Endodermal cell (in vitro differentiated cells): ENCODE results near the gene EYA2. TPM values are rescaled to one million over a fixed set of nuclear protein-coding genes. Genes with fewer than 3 reads are reported as not detected.

Source experiments
- DNase-seq: peaks from one replicate; pipeline ENCODE4 v3.0.0-alpha.2; 2017
- H3K27ac ChIP-seq: 2 replicates; pipeline ENCODE4 v1.5.1; 2013; ENCODE audit warnings: mild to moderate bottlenecking, low read depth, low read length, moderate library complexity
- H3K27me3 ChIP-seq: 2 replicates; pipeline ENCODE4 v1.6.1; 2013; ENCODE audit warnings: mild to moderate bottlenecking, low read length, moderate library complexity; ENCODE audit not compliant: insufficient read depth, control insufficient read depth, poor library complexity, severe bottlenecking
- H3K36me3 ChIP-seq: 2 replicates; pipeline ENCODE4 v1.7.0; 2013; ENCODE audit warnings: mild to moderate bottlenecking, low read length, moderate library complexity; ENCODE audit not compliant: control insufficient read depth, insufficient read depth
- H3K4me1 ChIP-seq: one replicate; pipeline ENCODE4 v1.7.0; 2013; ENCODE audit warnings: low read length; ENCODE audit not compliant: control insufficient read depth, insufficient read depth
- H3K4me3 ChIP-seq: 2 replicates; pipeline ENCODE4 v1.5.1; 2013; ENCODE audit warnings: mild to moderate bottlenecking, low read length, moderate library complexity
- H3K9ac ChIP-seq: 2 replicates; pipeline ENCODE4 v1.6.1; 2013; ENCODE audit warnings: mild to moderate bottlenecking, low read length, moderate library complexity; ENCODE audit not compliant: poor library complexity, severe bottlenecking; ENCODE audit errors: extremely low read depth
- H3K9me3 ChIP-seq: 2 replicates; pipeline ENCODE4 v1.6.1; 2013; ENCODE audit warnings: mild to moderate bottlenecking, low read length, moderate library complexity; ENCODE audit not compliant: control insufficient read depth
- H3K27ac Mint-ChIP-seq: 2 replicates; pipeline ENCODE4 v1.8.0; 2020; ENCODE audit warnings: mixed read lengths
- H3K27me3 Mint-ChIP-seq: 2 replicates; pipeline ENCODE4 v1.8.0; 2021; ENCODE audit warnings: mild to moderate bottlenecking, mixed read lengths; ENCODE audit not compliant: insufficient read depth
- H3K36me3 Mint-ChIP-seq: 2 replicates; pipeline ENCODE4 v1.8.0; 2020; ENCODE audit warnings: low read depth, mixed read lengths
- H3K4me1 Mint-ChIP-seq: 2 replicates; pipeline ENCODE4 v1.8.0; 2020; ENCODE audit warnings: mixed read lengths
- H3K4me3 Mint-ChIP-seq: 2 replicates; pipeline ENCODE4 v1.8.0; 2020; ENCODE audit warnings: mild to moderate bottlenecking, moderate library complexity, mixed read lengths
- H3K9me3 Mint-ChIP-seq: 2 replicates; pipeline ENCODE4 v1.8.0; 2020; ENCODE audit warnings: mild to moderate bottlenecking, mixed read lengths
- WGBS, 2 experiments: methylation state at CpG; one replicate each; pipeline versions ENCODE4 v1.1.5 to v1.1.7; 2013; ENCODE audit warnings: missing lambda C conversion rate in 2 of 2, mixed read lengths in 1 of 2; ENCODE audit not compliant: insufficient coverage in 1 of 2, insufficient read length in 1 of 2; 5-methylcytosine and 5-hydroxymethylcytosine counted together
- total RNA-seq, 2 donors: library from RNA; stranded (reverse); fragmentation: NEBNext Ultra II Directional in 1 of 2; extraction: Animal tissue kit (Norgen Biotek cat#: 25700) in 1 of 2; gene quantifications; 2 replicates in 1 of 2; 3 replicates in 1 of 2; pipeline ENCODE4 v1.2.1, GENCODE V29; 2021
- TF ChIP-seq, protein P1 (sequence below): fragments of 200-600 bp; sonication (generic); conservative IDR thresholded peaks from 2 replicates; pipeline ENCODE4 v1.5.0; 2021; ENCODE audit warnings: antibody characterized with exemption, mild to moderate bottlenecking

EYA2 gene
- total RNA-seq, 2 donors from 2014 or later: 9.1 to 18.0 TPM

DNA sequence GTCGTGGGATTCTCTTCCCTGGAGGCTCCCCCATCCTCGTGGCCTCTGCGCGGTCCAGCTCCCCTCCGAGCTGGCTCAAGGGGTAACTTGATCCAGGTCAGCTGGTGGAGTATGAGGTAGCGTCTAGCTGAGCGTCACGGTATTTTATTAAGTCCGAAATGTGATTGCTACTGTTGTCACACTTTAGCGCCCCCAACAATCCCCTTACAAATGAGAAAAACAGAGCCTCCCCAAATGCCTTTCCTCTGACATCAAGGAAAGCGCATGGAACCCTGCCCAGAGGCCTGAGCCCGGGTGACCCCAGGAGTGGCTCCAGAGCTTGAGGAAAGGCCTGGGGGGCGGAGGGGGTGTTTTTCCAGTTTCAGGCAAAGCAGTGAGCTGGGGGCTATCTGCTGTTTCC is 269.5 kb downstream of the EYA2 start:
- TF ChIP-seq, protein P1, sequence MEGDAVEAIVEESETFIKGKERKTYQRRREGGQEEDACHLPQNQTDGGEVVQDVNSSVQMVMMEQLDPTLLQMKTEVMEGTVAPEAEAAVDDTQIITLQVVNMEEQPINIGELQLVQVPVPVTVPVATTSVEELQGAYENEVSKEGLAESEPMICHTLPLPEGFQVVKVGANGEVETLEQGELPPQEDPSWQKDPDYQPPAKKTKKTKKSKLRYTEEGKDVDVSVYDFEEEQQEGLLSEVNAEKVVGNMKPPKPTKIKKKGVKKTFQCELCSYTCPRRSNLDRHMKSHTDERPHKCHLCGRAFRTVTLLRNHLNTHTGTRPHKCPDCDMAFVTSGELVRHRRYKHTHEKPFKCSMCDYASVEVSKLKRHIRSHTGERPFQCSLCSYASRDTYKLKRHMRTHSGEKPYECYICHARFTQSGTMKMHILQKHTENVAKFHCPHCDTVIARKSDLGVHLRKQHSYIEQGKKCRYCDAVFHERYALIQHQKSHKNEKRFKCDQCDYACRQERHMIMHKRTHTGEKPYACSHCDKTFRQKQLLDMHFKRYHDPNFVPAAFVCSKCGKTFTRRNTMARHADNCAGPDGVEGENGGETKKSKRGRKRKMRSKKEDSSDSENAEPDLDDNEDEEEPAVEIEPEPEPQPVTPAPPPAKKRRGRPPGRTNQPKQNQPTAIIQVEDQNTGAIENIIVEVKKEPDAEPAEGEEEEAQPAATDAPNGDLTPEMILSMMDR: no peak
- no peak overlapping the region for H3K9ac ChIP-seq
- peaks cover 3% of the 10 kb centered on the region for H3K4me1 Mint-ChIP-seq
- H3K4me3 Mint-ChIP-seq: no peak overlapping the region
- H3K4me1 ChIP-seq: no peaks in the 10 kb centered on the region
- peaks cover 12% of the 10 kb centered on the region for H3K27me3 Mint-ChIP-seq
- H3K36me3 Mint-ChIP-seq: peaks cover 20% of the 10 kb centered on the region
- H3K9me3 ChIP-seq: no peaks in the 10 kb centered on the region
- H3K27ac Mint-ChIP-seq: no peak overlapping the region
- H3K27me3 ChIP-seq: no peaks in the 10 kb centered on the region
- WGBS, 2 experiments: 98 to 99% methylated on average over 9 to 13 of the region's 13 CpGs
- peaks cover 6% of the 10 kb centered on the region for H3K36me3 ChIP-seq
- no peak overlapping the region for H3K4me3 ChIP-seq
- no peak for DNase-seq
- H3K9me3 Mint-ChIP-seq: peaks cover 4% of the 10 kb centered on the region
- no peak overlapping the region for H3K27ac ChIP-seq

DNA sequence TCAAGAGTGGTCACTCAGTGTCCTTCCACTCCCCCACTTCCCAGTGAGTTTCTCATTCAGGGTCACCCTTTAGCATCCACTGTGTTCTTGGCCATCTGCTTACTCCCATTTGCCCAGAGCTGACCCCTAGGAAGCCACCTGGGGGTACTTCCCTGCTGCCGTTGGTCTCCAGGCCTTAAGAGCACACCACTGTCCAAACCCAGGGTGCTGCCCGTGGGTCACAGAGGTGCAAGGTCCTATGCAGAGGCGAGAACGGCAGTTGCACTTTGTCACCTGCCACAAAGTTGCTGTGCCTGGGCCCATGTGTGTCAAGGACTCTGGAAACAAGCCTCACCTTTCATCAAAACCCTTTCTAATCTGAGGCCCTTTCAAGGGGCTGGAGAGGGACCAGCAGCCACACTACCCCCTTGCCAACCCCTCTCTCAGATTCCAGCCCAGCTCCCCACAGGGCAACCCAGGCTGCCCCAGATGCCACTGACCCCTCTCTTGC is 270.8 kb downstream of the EYA2 start:
- Mint-ChIP-seq H3K4me3 (no peak overlapping the region), H3K9me3 (peaks cover 4% of the 10 kb centered on the region), H3K36me3 (peaks cover 20% of the 10 kb centered on the region), H3K27ac (no peak overlapping the region), H3K27me3 (peaks cover 12% of the 10 kb centered on the region), H3K4me1 (peaks cover 3% of the 10 kb centered on the region)
- Histone ChIP-seq H3K9me3 (no peaks in the 10 kb centered on the region), H3K4me3 (no peak overlapping the region), H3K27me3 (no peaks in the 10 kb centered on the region), H3K9ac (no peak overlapping the region), H3K27ac (no peak overlapping the region), H3K4me1 (no peaks in the 10 kb centered on the region), H3K36me3 (peaks cover 6% of the 10 kb centered on the region)
- TF ChIP-seq, protein P1: no peak
- 93 to 100% methylated on average over 4 of the region's 4 CpGs for WGBS, 2 experiments
- DNase-seq: no peak

DNA sequence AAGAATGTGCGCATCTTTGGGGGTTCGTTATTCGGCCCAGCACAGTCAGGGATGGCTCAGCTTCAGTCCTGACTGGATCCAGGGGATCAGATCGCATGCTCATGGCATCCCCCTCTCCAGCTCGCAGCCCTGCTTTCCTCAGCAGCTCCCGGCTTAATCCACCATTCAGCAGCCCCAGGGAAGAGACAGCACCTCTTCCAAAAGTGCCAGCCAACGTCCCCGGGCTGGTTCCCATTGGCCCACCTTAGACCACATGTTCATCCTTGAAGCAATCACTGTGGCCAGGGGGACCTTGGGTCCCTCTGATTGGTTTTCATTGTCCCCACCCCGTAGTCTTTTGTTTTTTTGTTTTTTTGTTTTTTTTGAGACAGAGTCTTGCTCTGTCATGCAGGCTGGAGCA is 273.2 kb downstream of the EYA2 start:
- no peaks in the 10 kb centered on the region for H3K27me3 ChIP-seq
- 92 to 93% methylated on average over 3 to 9 of the region's 9 CpGs for WGBS, 2 experiments

More for the DNA sequence above, 273.2 kb downstream of the EYA2 start:
- Mint-ChIP-seq H3K27ac (no peak overlapping the region), H3K27me3 (peaks cover 14% of the 10 kb centered on the region), H3K4me1 (peaks cover 11% of the 10 kb centered on the region), H3K4me3 (no peak overlapping the region), H3K9me3 (peaks cover 4% of the 10 kb centered on the region), H3K36me3 (peaks cover 31% of the 10 kb centered on the region)
- Histone ChIP-seq H3K27ac (no peak overlapping the region), H3K36me3 (peaks cover 18% of the 10 kb centered on the region), H3K9ac (no peak overlapping the region), H3K4me1 (no peaks in the 10 kb centered on the region), H3K4me3 (no peak overlapping the region), H3K9me3 (no peaks in the 10 kb centered on the region)
- no peak for DNase-seq
- TF ChIP-seq, protein P1: no peak
